Stomach smooth muscle (tissue), 2 donors: Measurements from ENCODE around the gene ZNF426.
"Not testable (repeated sequence)": the region's sequence is repeated elsewhere in the genome, so short reads cannot be mapped to it uniquely, and the experiment has no call there.

Source experiments
- H3K27ac ChIP-seq: one replicate; pipeline ENCODE4 v1.7.0; 2013; ENCODE audit warnings: mild to moderate bottlenecking, low read length, inconsistent platforms
- H3K27me3 ChIP-seq, 2 donors: one replicate each; pipeline ENCODE4 v1.7.0; 2013; ENCODE audit warnings: low read length in 2 of 2; ENCODE audit not compliant: insufficient read depth in 2 of 2, control insufficient read depth in 1 of 2
- H3K36me3 ChIP-seq, 2 donors: one replicate each; pipeline ENCODE4 v1.7.0; 2013; ENCODE audit warnings: low read length in 2 of 2; ENCODE audit not compliant: control insufficient read depth in 2 of 2, insufficient read depth in 2 of 2
- H3K4me1 ChIP-seq: one replicate; pipeline ENCODE4 v1.7.0; 2013; ENCODE audit warnings: low read length; ENCODE audit not compliant: control insufficient read depth, insufficient read depth
- H3K4me3 ChIP-seq, 2 donors: one replicate each; pipeline ENCODE4 v1.7.0; 2013; ENCODE audit warnings: low read length in 2 of 2
- H3K9ac ChIP-seq, 2 donors: one replicate each; pipeline ENCODE4 v1.7.0; 2013; ENCODE audit warnings: low read length in 2 of 2, mild to moderate bottlenecking in 1 of 2
- H3K9me3 ChIP-seq, 2 donors: one replicate each; pipeline ENCODE4 v1.7.0; 2013; ENCODE audit warnings: low read length in 2 of 2; ENCODE audit not compliant: control insufficient read depth in 2 of 2
- donor health status: healthy.
- donor health status: Pancreatic carcinoma.

Gene ZNF426

GRCh38 chr19:9547870-9548269 lies 9.4 kb upstream of the ZNF426 start:
- peaks cover 0 to 6% of the 10 kb centered on the region in 2 donors for H3K9me3 ChIP-seq

GRCh38 chr19:9541281-9541680 lies 2.8 kb upstream of the ZNF426 start:
- H3K4me3 ChIP-seq, H3K27me3 ChIP-seq, H3K36me3 ChIP-seq, H3K27ac ChIP-seq, H3K9ac ChIP-seq, H3K9me3 ChIP-seq, H3K4me1 ChIP-seq: not testable (repeated sequence)

More at GRCh38 chr19:9547870-9548269, 9.4 kb upstream of the ZNF426 start:
- Histone ChIP-seq H3K4me1 (no peaks in the 10 kb centered on the region), H3K36me3 (no peaks in the 10 kb centered on the region), H3K4me3 (no peak overlapping the region), H3K27me3 (no peaks in the 10 kb centered on the region), H3K9ac (no peak overlapping the region), H3K27ac (no peak overlapping the region)

DNA sequence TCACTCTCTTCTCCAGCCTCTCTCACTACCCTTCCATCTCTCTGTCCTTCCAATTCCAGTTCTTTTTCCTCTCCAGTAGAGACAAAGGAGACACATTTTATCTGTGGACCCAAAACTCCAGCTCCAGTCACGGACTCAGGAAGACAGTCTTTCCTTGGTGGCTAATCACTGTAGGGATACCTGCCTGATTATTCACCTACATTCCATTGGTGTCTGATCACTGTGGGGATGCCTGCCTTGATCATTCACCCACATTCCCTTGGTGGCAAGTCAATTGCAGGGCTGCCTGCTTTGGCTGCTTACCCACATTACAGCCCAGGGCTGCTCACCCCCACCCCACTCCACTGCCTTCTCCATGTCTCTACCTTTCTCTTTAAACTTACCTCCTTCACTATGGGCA lies 1.5 kb upstream of the ZNF426 start:
- not testable (repeated sequence) for H3K27ac ChIP-seq, H3K27me3 ChIP-seq, H3K4me1 ChIP-seq, H3K4me3 ChIP-seq, H3K9me3 ChIP-seq, H3K9ac ChIP-seq
- H3K36me3 ChIP-seq: peaks cover 12% of the 10 kb centered on the region in 2 donors

DNA sequence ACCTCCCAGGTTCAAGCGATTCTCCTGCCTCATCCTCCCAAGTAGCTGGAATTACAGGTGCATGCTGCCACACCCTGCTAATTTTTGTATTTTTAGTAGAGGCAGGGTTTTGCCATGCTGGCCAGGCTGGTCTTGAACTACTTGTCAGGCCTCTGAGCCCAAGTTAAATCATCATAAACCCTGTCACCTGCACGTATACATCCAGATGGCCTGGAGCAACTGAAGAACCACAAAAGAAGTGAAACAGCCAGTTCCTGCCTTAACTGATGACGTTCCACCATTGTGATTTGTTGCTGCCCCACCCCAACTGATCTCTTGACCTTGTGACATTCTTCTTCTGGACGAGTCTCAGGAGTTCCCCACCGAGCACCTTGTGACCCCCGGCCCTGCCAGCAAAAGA lies 756 bp upstream of the ZNF426 start:
- not testable (repeated sequence) for H3K9me3 ChIP-seq, H3K27me3 ChIP-seq, H3K4me1 ChIP-seq
- Histone ChIP-seq H3K4me3 (peak overlapping the region; percentile 98 to 99), H3K36me3 (peaks cover 18% of the 10 kb centered on the region in 2 donors), H3K27ac (peak overlapping the region; percentile 98), H3K9ac (peak overlapping the region; percentile 99 to 100)

GRCh38 chr19:9535934-9536333 lies 2.5 kb downstream of the ZNF426 start:
- H3K4me3 ChIP-seq: peak overlapping the region in 1 of 2 donors; percentile 22
- no peaks in the 10 kb centered on the region for H3K4me1 ChIP-seq
- H3K27ac ChIP-seq: no peak overlapping the region
- no peak overlapping the region for H3K9ac ChIP-seq
- no peaks in the 10 kb centered on the region for H3K27me3 ChIP-seq
- H3K36me3 ChIP-seq: peaks cover 48 to 49% of the 10 kb centered on the region in 2 donors
- H3K9me3 ChIP-seq: peaks cover 16 to 18% of the 10 kb centered on the region in 2 donors

DNA sequence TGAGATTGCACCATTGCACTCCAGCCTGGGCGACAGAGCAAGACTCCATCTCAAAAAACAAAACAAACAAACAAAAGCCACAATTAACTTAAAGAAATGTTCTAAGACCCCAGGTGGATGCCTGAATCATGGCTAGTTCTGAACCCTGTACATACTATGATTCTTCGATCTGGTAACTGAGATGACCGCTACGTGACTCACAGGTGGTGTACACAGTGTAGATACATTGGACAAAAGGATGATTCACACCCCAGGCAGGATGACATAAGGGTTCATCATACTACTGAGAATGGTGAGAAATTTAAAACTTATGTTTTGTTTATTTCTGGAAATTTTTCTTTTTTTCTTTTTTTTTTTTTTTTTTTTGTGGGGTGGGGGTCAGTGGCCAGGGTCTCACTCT lies 6.5 kb downstream of the ZNF426 start:
- Histone ChIP-seq H3K4me3 (no peak overlapping the region), H3K27ac (no peak overlapping the region), H3K9me3 (peaks cover 46 to 56% of the 10 kb centered on the region in 2 donors), H3K9ac (no peak overlapping the region), H3K4me1 (no peaks in the 10 kb centered on the region), H3K27me3 (no peaks in the 10 kb centered on the region), H3K36me3 (peaks cover 80 to 82% of the 10 kb centered on the region in 2 donors)

- Histone ChIP-seq H3K27ac (no peak overlapping the region), H3K4me3 (peak overlapping the region in 1 of 2 donors; percentile 53), H3K27me3 (no peaks in the 10 kb centered on the region), H3K9me3 (peaks cover 49 to 70% of the 10 kb centered on the region in 2 donors), H3K4me1 (no peaks in the 10 kb centered on the region), H3K36me3 (peaks cover 62 to 67% of the 10 kb centered on the region in 2 donors), H3K9ac (no peak overlapping the region)
Measured at GRCh38 chr19:9528757-9529336, 9.6 kb downstream of the ZNF426 start.

DNA sequence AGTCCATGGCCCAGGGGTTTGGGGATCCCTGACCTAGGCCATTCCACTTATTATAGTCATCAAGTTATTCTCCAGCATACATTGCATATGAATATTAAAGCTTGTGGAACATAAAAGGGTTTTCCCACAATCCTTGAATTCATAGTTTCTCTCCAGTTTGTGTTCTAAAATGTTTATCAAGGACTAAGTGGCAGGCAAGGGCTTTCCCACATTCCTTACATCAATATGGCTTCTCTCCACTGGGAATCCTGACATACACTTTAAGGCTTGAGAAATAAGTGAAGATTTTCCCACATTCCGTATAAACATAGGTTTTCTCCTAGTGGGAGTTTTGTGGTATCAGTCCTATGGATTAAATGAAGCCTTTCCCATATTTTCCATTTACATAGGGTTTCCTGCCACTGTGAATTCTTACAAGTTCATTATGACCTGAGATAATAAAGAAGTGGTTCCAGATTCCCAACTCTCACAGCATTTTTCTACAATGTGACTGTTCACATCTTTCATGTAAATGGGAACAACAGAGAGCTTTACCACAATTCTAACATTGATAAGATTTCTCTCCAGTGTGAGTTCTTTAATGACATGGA lies 14.5 kb downstream of the ZNF426 start:
- Histone ChIP-seq H3K4me1 (no peaks in the 10 kb centered on the region), H3K9me3 (peaks cover 35 to 83% of the 10 kb centered on the region in 2 donors), H3K27me3 (no peaks in the 10 kb centered on the region), H3K9ac (no peak overlapping the region), H3K27ac (no peak overlapping the region), H3K4me3 (peak overlapping the region; percentile 2 to 17), H3K36me3 (peaks cover 23 to 24% of the 10 kb centered on the region in 2 donors)

GRCh38 chr19:9507285-9507684 lies 31.2 kb downstream of the ZNF426 start:
- peaks cover 17 to 19% of the 10 kb centered on the region in 2 donors for H3K9me3 ChIP-seq
- no peaks in the 10 kb centered on the region for H3K27me3 ChIP-seq
- H3K27ac ChIP-seq: no peak overlapping the region
- no peak overlapping the region for H3K4me3 ChIP-seq
- H3K36me3 ChIP-seq: no peaks in the 10 kb centered on the region
- no peaks in the 10 kb centered on the region for H3K4me1 ChIP-seq
- no peak overlapping the region for H3K9ac ChIP-seq

- no peak overlapping the region for H3K4me3 ChIP-seq
- H3K36me3 ChIP-seq: no peaks in the 10 kb centered on the region
- no peak overlapping the region for H3K9ac ChIP-seq
- H3K27me3 ChIP-seq: no peaks in the 10 kb centered on the region
- no peak overlapping the region for H3K27ac ChIP-seq
- no peaks in the 10 kb centered on the region for H3K4me1 ChIP-seq
- H3K9me3 ChIP-seq: peaks cover 3 to 24% of the 10 kb centered on the region in 2 donors
Measured at GRCh38 chr19:9500796-9501195, 37.6 kb downstream of the ZNF426 start.

DNA sequence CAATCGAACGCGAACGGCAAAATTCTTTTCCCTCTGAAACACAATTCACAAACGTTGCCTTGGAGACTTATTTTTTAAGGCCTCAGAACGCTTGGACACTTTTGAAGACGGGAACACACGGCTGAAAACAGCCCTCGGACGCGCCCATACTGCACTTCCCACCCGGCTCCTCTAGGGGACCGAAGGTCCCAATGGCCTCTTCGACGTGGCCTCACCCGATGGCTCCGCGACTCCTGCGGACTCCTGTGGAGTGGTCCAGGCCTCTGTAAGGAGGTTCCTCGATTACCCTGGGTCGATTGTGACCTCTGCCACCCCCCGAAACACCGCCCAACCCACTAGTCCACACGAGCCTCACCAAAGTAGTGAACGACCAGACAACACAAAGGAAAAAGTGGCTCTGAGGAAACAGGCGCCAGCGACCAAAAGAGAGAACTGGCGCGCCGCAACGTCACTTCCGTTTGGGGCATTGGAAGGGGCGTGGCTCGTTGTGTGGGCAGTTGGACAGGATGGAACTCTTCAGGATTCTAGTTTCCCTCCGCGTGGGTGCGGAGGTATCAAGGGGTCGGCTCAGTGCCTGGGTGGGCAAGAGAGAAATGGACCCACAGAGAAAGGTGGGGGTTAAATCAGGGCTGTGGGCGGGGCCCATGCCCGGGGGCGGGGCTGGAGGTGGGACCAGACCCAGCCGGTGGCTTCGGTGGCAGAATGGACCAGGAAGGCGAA lies 40.1 kb downstream of the ZNF426 start, which contains the start of gene ZNF560:
Gene ZNF560 (minus strand): TSS at position 434 of the 720 bp plus-strand sequence. CDS start 23,303 bp downstream, outside the sequence.
- Histone ChIP-seq H3K4me1 (no peaks in the 10 kb centered on the region), H3K27ac (no peak within 1 kb of the TSS), H3K27me3 (no peaks in the 10 kb centered on the region), H3K4me3 (peak within 1 kb of the TSS in 1 of 2 donors; percentile 19), H3K36me3 (no peaks in the 10 kb centered on the region), H3K9ac (no peak within 1 kb of the TSS), H3K9me3 (peaks cover 2 to 17% of the 10 kb centered on the region in 2 donors)
